Neural crest cell (in vitro differentiated cells): Measurements from ENCODE around the gene CWC27. TPM values are rescaled to one million over a fixed set of nuclear protein-coding genes. Genes with fewer than 3 reads are reported as not detected.

Experiments used
- DNase-seq: peaks from one replicate; pipeline ENCODE4 v3.0.0; 2021; ENCODE audit warnings: low read depth, mixed read lengths, low spot score
- H3K27ac Mint-ChIP-seq: one replicate; pipeline ENCODE4 v1.8.0; 2021; ENCODE audit warnings: mild to moderate bottlenecking, mixed read lengths; ENCODE audit not compliant: unreplicated experiment
- H3K27me3 Mint-ChIP-seq: 2 replicates; pipeline ENCODE4 v1.8.0; 2021; ENCODE audit warnings: low read depth, mild to moderate bottlenecking, mixed read lengths
- H3K36me3 Mint-ChIP-seq: 2 replicates; pipeline ENCODE4 v1.8.0; 2021; ENCODE audit warnings: low read depth, mild to moderate bottlenecking, mixed read lengths
- H3K4me1 Mint-ChIP-seq: 2 replicates; pipeline ENCODE4 v1.8.0; 2021; ENCODE audit warnings: mixed read lengths
- H3K4me3 Mint-ChIP-seq: one replicate; pipeline ENCODE4 v1.8.0; 2021; ENCODE audit warnings: mild to moderate bottlenecking, mixed read lengths
- H3K9me3 Mint-ChIP-seq: 2 replicates; pipeline ENCODE4 v1.8.0; 2021; ENCODE audit warnings: mixed read lengths
- CTCF ChIP-seq: fragments of 200-600 bp; sonication (generic); conservative IDR thresholded peaks from 2 replicates; pipeline ENCODE4 v1.5.0; 2021; ENCODE audit warnings: antibody characterized with exemption, mild to moderate bottlenecking
- total RNA-seq: library from RNA; stranded (reverse); gene quantifications from 2 replicates; pipeline ENCODE4 v1.2.1, GENCODE V29; 2021

Gene CWC27
- total RNA-seq, 1 donor from 2014 or later = 29.4 TPM

- peaks cover 32% of the 10 kb centered on the region for H3K4me1 Mint-ChIP-seq
- H3K27me3 Mint-ChIP-seq = no peaks in the 10 kb centered on the region
- no peaks in the 10 kb centered on the region for H3K9me3 Mint-ChIP-seq
- H3K27ac Mint-ChIP-seq = peak overlapping the region; percentile 76
- no peak for DNase-seq
- no peak for TF ChIP-seq CTCF
- no peaks in the 10 kb centered on the region for H3K36me3 Mint-ChIP-seq
- H3K4me3 Mint-ChIP-seq = peak overlapping the region; percentile 20
Observed at GRCh38 chr5:64759960-64760660, 8.6 kb upstream of the CWC27 start.

GRCh38 chr5:64763948-64764503 is 4.7 kb upstream of the CWC27 start:
- H3K4me1 Mint-ChIP-seq = peaks cover 47% of the 10 kb centered on the region
- no peaks in the 10 kb centered on the region for H3K27me3 Mint-ChIP-seq
- H3K4me3 Mint-ChIP-seq = no peak overlapping the region
- no peak for TF ChIP-seq CTCF
- DNase-seq = no peak
- H3K9me3 Mint-ChIP-seq = no peaks in the 10 kb centered on the region
- peaks cover 5% of the 10 kb centered on the region for H3K36me3 Mint-ChIP-seq
- no peak overlapping the region for H3K27ac Mint-ChIP-seq

GRCh38 chr5:64765804-64766504 is 2.8 kb upstream of the CWC27 start:
- TF ChIP-seq CTCF = no peak
- Mint-ChIP-seq H3K27ac (no peak overlapping the region), H3K9me3 (no peaks in the 10 kb centered on the region), H3K27me3 (no peaks in the 10 kb centered on the region), H3K4me1 (peaks cover 44% of the 10 kb centered on the region), H3K4me3 (peak overlapping the region; percentile 50), H3K36me3 (peaks cover 5% of the 10 kb centered on the region)
- no peak for DNase-seq

- TF ChIP-seq CTCF = no peak
- Mint-ChIP-seq H3K27ac (peak overlapping the region; percentile 52), H3K4me1 (peaks cover 40% of the 10 kb centered on the region), H3K4me3 (peak overlapping the region; percentile 100), H3K9me3 (no peaks in the 10 kb centered on the region), H3K27me3 (no peaks in the 10 kb centered on the region), H3K36me3 (peaks cover 5% of the 10 kb centered on the region)
- DNase-seq = no peak
Observed at GRCh38 chr5:64766941-64767340, 1.8 kb upstream of the CWC27 start.

GRCh38 chr5:64767959-64768357 is 772 bp upstream of the CWC27 start:
- no peak for TF ChIP-seq CTCF
- H3K4me3 Mint-ChIP-seq = peak overlapping the region; percentile 100
- peak; percentile 16 for DNase-seq
- H3K27ac Mint-ChIP-seq = peak overlapping the region; percentile 100
- H3K4me1 Mint-ChIP-seq = peaks cover 40% of the 10 kb centered on the region
- H3K27me3 Mint-ChIP-seq = no peaks in the 10 kb centered on the region
- H3K36me3 Mint-ChIP-seq = peaks cover 5% of the 10 kb centered on the region
- no peaks in the 10 kb centered on the region for H3K9me3 Mint-ChIP-seq
